ENCODE measurements around the gene SYNDIG1.

GRCh38 chr20:24575811-24576210, 106.4 kb downstream of the SYNDIG1 start:
- TF ChIP-seq CTCF (IDR thresholded peaks at IDR 0.05) (no peak), EP300 (IDR thresholded peaks at IDR 0.05) (no peak), POLR2A (IDR thresholded peaks at IDR 0.05) (no peak)

Measured in tibial nerve (tissue), 4 donors.